Lower lobe of right lung (tissue), 2 donors: ENCODE measurements around the gene COL23A1. TPM values are rescaled to one million over a fixed set of nuclear protein-coding genes. Genes with fewer than 3 reads are reported as not detected.

ENCODE experiments used
- ATAC-seq, 2 donors: fragments of 200-7000 bp; cut with Tn5 transposase; one replicate each; pipeline ENCODE4 v1.9.1; 2020 to 2022; ENCODE audit warnings: mild to moderate bottlenecking in 2 of 2, moderate library complexity in 2 of 2
- DNase-seq: peaks from one replicate; pipeline ENCODE4 v3.0.0-alpha.2; 2020
- H3K27ac ChIP-seq: fragments of 200-600 bp; one replicate; pipeline ENCODE4 v1.8.0; 2022
- H3K27me3 ChIP-seq: fragments of 200-600 bp; one replicate; pipeline ENCODE4 v1.8.0; 2022; ENCODE audit warnings: low read depth
- H3K36me3 ChIP-seq: fragments of 200-600 bp; one replicate; pipeline ENCODE4 v1.8.0; 2022; ENCODE audit warnings: mild to moderate bottlenecking
- H3K4me1 ChIP-seq: fragments of 200-600 bp; one replicate; pipeline ENCODE4 v1.8.0; 2022
- H3K4me3 ChIP-seq: fragments of 200-600 bp; one replicate; pipeline ENCODE4 v1.8.0; 2022; ENCODE audit warnings: mild to moderate bottlenecking
- H3K9me3 ChIP-seq: fragments of 200-600 bp; one replicate; pipeline ENCODE4 v1.8.0; 2022
- CTCF ChIP-seq: fragments of 200-600 bp; IDR thresholded peaks from one replicate; pipeline ENCODE4 v1.8.0; 2022; ENCODE audit warnings: antibody characterized with exemption, mild to moderate bottlenecking
- intact Hi-C: fragments of 100-400 bp; cut with DNase I; formaldehyde crosslinking; loops from one replicate; pipeline ENCODE4 v1.11.0; 2022
- total RNA-seq: library from RNA; stranded (reverse); fragmentation: NEBNext Ultra II Directional; extraction: Animal tissue kit (Norgen Biotek cat#: 25700); gene quantifications from one replicate; pipeline ENCODE4 v1.2.1, GENCODE V29; 2021
- donor health status: DM: no; HTN: yes; CAD: no; lungs with severe emphysema.

COL23A1 gene
- total RNA-seq, 1 donor from 2014 or later = 1.2 TPM

GRCh38 chr5:178236679-178237078, 353.5 kb downstream of the COL23A1 start:
- ATAC-seq (peak in 1 of 2 donors; percentile 1), DNase-seq (no peak)
- intact Hi-C loops = no loop called here
- H3K4me1 ChIP-seq = peaks cover 79% of the 10 kb centered on the region
- no peak overlapping the region for H3K4me3 ChIP-seq
- H3K27ac ChIP-seq = peak overlapping the region; percentile 36
- no peaks in the 10 kb centered on the region for H3K27me3 ChIP-seq
- no peaks in the 10 kb centered on the region for H3K36me3 ChIP-seq
- no peaks in the 10 kb centered on the region for H3K9me3 ChIP-seq
- no peak for TF ChIP-seq CTCF

- Histone ChIP-seq H3K27ac (peak overlapping the region; percentile 36), H3K4me1 (peaks cover 79% of the 10 kb centered on the region), H3K27me3 (no peaks in the 10 kb centered on the region), H3K36me3 (peaks cover 4% of the 10 kb centered on the region), H3K9me3 (no peaks in the 10 kb centered on the region), H3K4me3 (no peak overlapping the region)
- intact Hi-C loops = no loop called here
- ATAC-seq (no peak), DNase-seq (no peak)
- TF ChIP-seq CTCF = no peak
These were observed 354.1 kb downstream of the COL23A1 start for GRCh38 chr5:178236126-178236525.

GRCh38 chr5:178235588-178235974, 354.6 kb downstream of the COL23A1 start:
- no peak for ATAC-seq
- no peak overlapping the region for H3K27ac ChIP-seq
- no peak overlapping the region for H3K4me3 ChIP-seq
- H3K36me3 ChIP-seq = peaks cover 8% of the 10 kb centered on the region
- intact Hi-C loops = no loop called here
- H3K27me3 ChIP-seq = no peaks in the 10 kb centered on the region
- H3K4me1 ChIP-seq = peaks cover 80% of the 10 kb centered on the region
- DNase-seq = no peak
- TF ChIP-seq CTCF = no peak
- no peaks in the 10 kb centered on the region for H3K9me3 ChIP-seq

- ATAC-seq (peak; percentile 12 to 18), DNase-seq (peak; percentile 81)
- intact Hi-C loops = no loop called here
- Histone ChIP-seq H3K4me3 (no peak overlapping the region), H3K4me1 (peaks cover 80% of the 10 kb centered on the region), H3K27me3 (no peaks in the 10 kb centered on the region), H3K36me3 (peaks cover 12% of the 10 kb centered on the region), H3K9me3 (no peaks in the 10 kb centered on the region), H3K27ac (no peak overlapping the region)
- peak; percentile 77 for TF ChIP-seq CTCF
These were observed 355.2 kb downstream of the COL23A1 start for GRCh38 chr5:178234750-178235587.

- no peaks in the 10 kb centered on the region for H3K9me3 ChIP-seq
- no peak overlapping the region for H3K4me3 ChIP-seq
- no peak overlapping the region for H3K27ac ChIP-seq
- no peaks in the 10 kb centered on the region for H3K27me3 ChIP-seq
- intact Hi-C loops = no loop called here
- no peak for ATAC-seq
- no peak for DNase-seq
- peaks cover 20% of the 10 kb centered on the region for H3K36me3 ChIP-seq
- peaks cover 83% of the 10 kb centered on the region for H3K4me1 ChIP-seq
- TF ChIP-seq CTCF = no peak
These were observed 356.0 kb downstream of the COL23A1 start for GRCh38 chr5:178234121-178234749.
